GM19239 (cell line): ENCODE data around the gene REPIN1.
"Not testable (repeated sequence)": the region's sequence is repeated elsewhere in the genome, so short reads cannot be mapped to it uniquely, and the experiment has no call there.

Experiments used
- DNase-seq: peaks from one replicate; pipeline ENCODE4 v3.0.0; 2011; ENCODE audit warnings: low spot score; ENCODE audit not compliant: insufficient read length
- FAIRE-seq: peaks from 2 replicates; lab custom pipeline; 2011; peaks lifted over from hg19 to GRCh38; lab: Jason Lieb, UNC

Gene REPIN1

GRCh38 chr7:150385302-150385723 is 16.7 kb downstream of the REPIN1 start:
- FAIRE-seq: no peak

GRCh38 chr7:150385884-150386283 is 17.3 kb downstream of the REPIN1 start:
- DNase-seq, FAIRE-seq: not testable (repeated sequence)

More at GRCh38 chr7:150385302-150385723, 16.7 kb downstream of the REPIN1 start:
- no peak for DNase-seq

- FAIRE-seq (no peak), DNase-seq (no peak)
These were observed 19.7 kb downstream of the REPIN1 start for GRCh38 chr7:150388306-150388705.

- no peak for DNase-seq
- FAIRE-seq: no peak
These were observed 20.3 kb downstream of the REPIN1 start for GRCh38 chr7:150388709-150389531.

GRCh38 chr7:150389532-150389816 is 20.9 kb downstream of the REPIN1 start:
- no peak for DNase-seq
- no peak for FAIRE-seq

- FAIRE-seq: no peak
- DNase-seq: no peak
These were observed 21.6 kb downstream of the REPIN1 start for GRCh38 chr7:150390205-150390604.

GRCh38 chr7:150393325-150393724 is 24.7 kb downstream of the REPIN1 start:
- DNase-seq (no peak), FAIRE-seq (no peak)

GRCh38 chr7:150396426-150396825 is 27.8 kb downstream of the REPIN1 start:
- DNase-seq (no peak), FAIRE-seq (no peak)

GRCh38 chr7:150396851-150397260 is 28.2 kb downstream of the REPIN1 start:
- DNase-seq: no peak

GRCh38 chr7:150397346-150398107 is 28.9 kb downstream of the REPIN1 start:
- no peak for DNase-seq
- FAIRE-seq: no peak

More at GRCh38 chr7:150396851-150397260, 28.2 kb downstream of the REPIN1 start:
- FAIRE-seq: no peak

- no peak for DNase-seq
- no peak for FAIRE-seq
These were observed 29.7 kb downstream of the REPIN1 start for GRCh38 chr7:150398108-150398964.

- FAIRE-seq (no peak), DNase-seq (no peak)
These were observed 30.3 kb downstream of the REPIN1 start for GRCh38 chr7:150398965-150399320.

GRCh38 chr7:150399421-150400007 is 30.9 kb downstream of the REPIN1 start:
- FAIRE-seq (peak; percentile 11), DNase-seq (no peak)

GRCh38 chr7:150400008-150400787 is 31.6 kb downstream of the REPIN1 start:
- DNase-seq (no peak), FAIRE-seq (no peak)

GRCh38 chr7:150400788-150401423 is 32.3 kb downstream of the REPIN1 start:
- no peak for FAIRE-seq
- no peak for DNase-seq

GRCh38 chr7:150401424-150401790 is 32.8 kb downstream of the REPIN1 start:
- FAIRE-seq: no peak
- no peak for DNase-seq

- DNase-seq (no peak), FAIRE-seq (no peak)
These were observed 33.4 kb downstream of the REPIN1 start for GRCh38 chr7:150401861-150402631.

GRCh38 chr7:150402671-150403321 is 34.2 kb downstream of the REPIN1 start:
- DNase-seq (no peak), FAIRE-seq (no peak)
